ENCODE results near the gene SHOC2. TPM values are rescaled to one million over a fixed set of nuclear protein-coding genes. Genes with fewer than 3 reads are reported as not detected.

SHOC2 gene
- total and polyA plus RNA-seq, 2 of the 4 experiments (the other 2 are of a cell fraction) = 13.4 to 47.5 TPM

- no peak overlapping the region for H3K14ac ChIP-seq (replicated peaks; ENCODE audit: low read depth, low read length)
- H2BK120ac ChIP-seq (ENCODE audit: low read depth, low read length) = no peak overlapping the region
- H3K9ac ChIP-seq (ENCODE audit: low read depth, low read length) = no peak overlapping the region
- TF ChIP-seq MXI1 (IDR thresholded peaks at IDR 0.05; ENCODE audit: borderline replicate concordance, low read depth, low read length) = no peak
- no peaks in the 10 kb centered on the region for H3K27me3 ChIP-seq (ENCODE audit: control insufficient read depth, insufficient read depth, low read length)
- peak overlapping the region; percentile 14; the same call in 1 of the 2 replicates for H4K5ac ChIP-seq (ENCODE audit: low read depth, low read length)
- no peak overlapping the region for H3K23ac ChIP-seq (ENCODE audit: low read depth, low read length)
- no peak overlapping the region for H3K4ac ChIP-seq (ENCODE audit: low read depth, low read length)
- peaks cover 23 to 39% of the 10 kb centered on the region in 2 experiments for H3K79me1 ChIP-seq (ENCODE audit: low read depth in 1 of 2, low read length in 2 of 2)
- dilution Hi-C loops (cut with HindIII; ENCODE audit: low sequenced_read_pairs, unreplicated experiment) = no loop called here
- no peak overlapping the region for H3K4me2 ChIP-seq (ENCODE audit: low read depth, low read length)
- no peak overlapping the region for H2BK5ac ChIP-seq (ENCODE audit: low read depth, low read length, poor library complexity, severe bottlenecking)
- no CpG with 5 or more reads among the region's 2 CpGs for WGBS, 2 experiments (ENCODE audit: extremely low coverage in 2 of 2, insufficient read length in 1 of 2)
- no peak overlapping the region for H2BK15ac ChIP-seq (ENCODE audit: low read depth, low read length)
- in situ Hi-C loops (cut with MboI; ENCODE audit: low sequenced_read_pairs) = no loop called here
- no peak overlapping the region for H4K91ac ChIP-seq (ENCODE audit: insufficient read depth, low read depth, low read length)
- H2AFZ ChIP-seq (replicated peaks; ENCODE audit: low read length, poor library complexity) = no peak overlapping the region
- H2BK20ac ChIP-seq (ENCODE audit: low read depth, low read length) = no peak overlapping the region
- no peak for ATAC-seq (ENCODE audit: low read depth)
- H2AK9ac ChIP-seq (replicated peaks; ENCODE audit: low read depth, low read length, poor library complexity) = no peak overlapping the region
- H3K18ac ChIP-seq (ENCODE audit: low read depth, low read length) = no peak overlapping the region; the same call in 1 of the 2 replicates
- no peak overlapping the region for H2AK5ac ChIP-seq (ENCODE audit: low read depth, low read length)
- ChIA-PET POLR2A (ENCODE audit: unreplicated experiment) (no interaction called here), CTCF (no interaction called here)
- no peaks in the 10 kb centered on the region for H3K36me3 ChIP-seq (ENCODE audit: control insufficient read depth, insufficient read depth, low read length)
- peaks cover 5% of the 10 kb centered on the region for H3K9me1 ChIP-seq (ENCODE audit: insufficient read depth, low read length)
- no peaks in the 10 kb centered on the region for H3K9me3 ChIP-seq (ENCODE audit: control insufficient read depth, insufficient read depth, low read length)
- no peaks in the 10 kb centered on the region for H4K20me1 ChIP-seq (ENCODE audit: insufficient read depth, low read length)
- H3K4me1 ChIP-seq (ENCODE audit: control insufficient read depth, insufficient read depth, low read length) = peaks cover 21% of the 10 kb centered on the region
- H3K27ac ChIP-seq (ENCODE audit: insufficient read depth, low read length) = no peak overlapping the region
- no peak overlapping the region for H3K4me3 ChIP-seq (ENCODE audit: insufficient read depth, low read depth, low read length)
- intact Hi-C loops (cut with micrococcal nuclease) = loop anchor here (10.0 kb wide), 1 partner anchor 610 kb away; the partner anchor contains the start of gene SMNDC1
- H3K56ac ChIP-seq (ENCODE audit: extremely low read depth, insufficient read depth, low read length) = no peak overlapping the region
- peak; percentile 67 for DNase-seq
- no TSS peak for BruUV-seq (replicated peaks)
- H4K8ac ChIP-seq (ENCODE audit: low read depth in 2 of 2, low read length in 2 of 2) = no peak overlapping the region; a peak in 1 of 4 replicates
Observed at GRCh38 chr10:110914431-110914830, 5.0 kb upstream of the SHOC2 start.

All from IMR-90 (cell line).